IMR-90 (cell line): ENCODE measurements around the gene ADCY5. TPM values are rescaled to one million over a fixed set of nuclear protein-coding genes. Genes with fewer than 3 reads are reported as not detected.

Experiments used
- ATAC-seq: fragments of 200-7000 bp; cut with Tn5 transposase; 2 replicates; pipeline ENCODE4 v1.9.1; 2020; ENCODE audit warnings: low read depth, mild to moderate bottlenecking, moderate library complexity
- BruUV-seq: library from RNA; stranded (reverse); fragments of 400-500 nt; replicated peaks from 2 replicates; lab custom pipeline; 2021; lab: Mats Ljungman, UMichigan
- CTCF ChIA-PET: fragments of 300-600 bp; formaldehyde crosslinking; extraction: SDS; loops from one replicate; lab custom pipeline; 2021; ENCODE audit warnings: antibody characterized with exemption; lab: Yijun Ruan, JAX
- POLR2A ChIA-PET: fragments of 300-600 bp; sonication (Branson Sonifier 250); formaldehyde crosslinking; loops from one replicate; lab custom pipeline; 2022; ENCODE audit warnings: antibody characterized with exemption; ENCODE audit not compliant: unreplicated experiment; lab: Charles Lee
- DNase-seq: peaks from one replicate; pipeline ENCODE4 v3.0.0; 2013
- H2AFZ ChIP-seq: replicated peaks from 2 replicates; pipeline ENCODE3; 2013; ENCODE audit warnings: low read length, mild to moderate bottlenecking; ENCODE audit not compliant: poor library complexity
- H2AK5ac ChIP-seq: 2 replicates; pipeline ENCODE4 v1.6.1; 2013; ENCODE audit warnings: low read depth, low read length, inconsistent platforms
- H2AK9ac ChIP-seq: replicated peaks from 2 replicates; pipeline ENCODE3; 2013; ENCODE audit warnings: mild to moderate bottlenecking, low read depth, low read length, moderate library complexity; ENCODE audit not compliant: poor library complexity
- H2BK120ac ChIP-seq: 2 replicates; pipeline ENCODE4 v1.6.1; 2013; ENCODE audit warnings: low read depth, low read length, inconsistent platforms
- H2BK15ac ChIP-seq: 3 replicates; pipeline ENCODE4 v1.6.1; 2013; ENCODE audit warnings: low read depth, low read length, inconsistent platforms
- H2BK20ac ChIP-seq: 2 replicates; pipeline ENCODE4 v1.6.1; 2013; ENCODE audit warnings: low read depth, mild to moderate bottlenecking, inconsistent platforms, low read length, moderate library complexity
- H2BK5ac ChIP-seq: 2 replicates; pipeline ENCODE4 v1.6.1; 2013; ENCODE audit warnings: mild to moderate bottlenecking, low read depth, low read length, inconsistent platforms; ENCODE audit not compliant: poor library complexity, severe bottlenecking
- H3K14ac ChIP-seq: replicated peaks from 2 replicates; pipeline ENCODE4 v1.6.1; 2013; ENCODE audit warnings: low read depth, low read length, inconsistent platforms
- H3K18ac ChIP-seq: 2 replicates; pipeline ENCODE4 v1.6.1; 2013; ENCODE audit warnings: low read depth, low read length, control low read depth
- H3K23ac ChIP-seq: 2 replicates; pipeline ENCODE4 v1.6.1; 2013; ENCODE audit warnings: low read depth, low read length, inconsistent platforms
- H3K27ac ChIP-seq: 2 replicates; pipeline ENCODE4 v1.5.1; 2013; ENCODE audit warnings: mild to moderate bottlenecking, control low read depth, low read length; ENCODE audit not compliant: insufficient read depth
- H3K27me3 ChIP-seq: 2 replicates; pipeline ENCODE4 v1.6.1; 2013; ENCODE audit warnings: low read length; ENCODE audit not compliant: control insufficient read depth, insufficient read depth
- H3K36me3 ChIP-seq: 2 replicates; pipeline ENCODE4 v1.6.1; 2013; ENCODE audit warnings: low read length, mixed read lengths; ENCODE audit not compliant: control insufficient read depth, insufficient read depth
- H3K4ac ChIP-seq: 2 replicates; pipeline ENCODE4 v1.6.1; 2013; ENCODE audit warnings: low read depth, low read length, inconsistent platforms
- H3K4me1 ChIP-seq: 2 replicates; pipeline ENCODE4 v1.6.1; 2013; ENCODE audit warnings: low read length, mixed read lengths; ENCODE audit not compliant: control insufficient read depth, insufficient read depth
- H3K4me2 ChIP-seq: 2 replicates; pipeline ENCODE4 v1.6.1; 2013; ENCODE audit warnings: low read depth, mild to moderate bottlenecking, control low read depth, low read length, moderate library complexity
- H3K4me3 ChIP-seq: 2 replicates; pipeline ENCODE4 v1.5.1; 2013; ENCODE audit warnings: low read depth, mild to moderate bottlenecking, control low read depth, low read length, moderate library complexity; ENCODE audit not compliant: insufficient read depth
- H3K56ac ChIP-seq: 2 replicates; pipeline ENCODE4 v1.6.1; 2013; ENCODE audit warnings: low read length, inconsistent platforms; ENCODE audit not compliant: insufficient read depth; ENCODE audit errors: extremely low read depth
- H3K79me1 ChIP-seq, 2 experiments: 2 replicates each; pipeline ENCODE4 v1.6.1; 2013; ENCODE audit warnings: low read length in 2 of 2, inconsistent platforms in 1 of 2, low read depth in 1 of 2
- H3K9ac ChIP-seq: 2 replicates; pipeline ENCODE4 v1.6.1; 2013; ENCODE audit warnings: low read depth, low read length, control low read depth
- H3K9me1 ChIP-seq: 2 replicates; pipeline ENCODE4 v1.6.1; 2013; ENCODE audit warnings: low read length, inconsistent platforms; ENCODE audit not compliant: insufficient read depth
- H3K9me3 ChIP-seq: 2 replicates; pipeline ENCODE4 v1.6.1; 2013; ENCODE audit warnings: low read length; ENCODE audit not compliant: control insufficient read depth, insufficient read depth
- H4K20me1 ChIP-seq: 2 replicates; pipeline ENCODE4 v1.6.1; 2013; ENCODE audit warnings: low read length, inconsistent platforms; ENCODE audit not compliant: insufficient read depth
- H4K5ac ChIP-seq: 2 replicates; pipeline ENCODE4 v1.6.1; 2013; ENCODE audit warnings: mild to moderate bottlenecking, low read depth, low read length, control low read depth
- H4K8ac ChIP-seq, 2 experiments: 2 replicates each; pipeline ENCODE4 v1.6.1; 2013; ENCODE audit warnings: low read depth in 2 of 2, low read length in 2 of 2, control low read depth in 1 of 2, inconsistent platforms in 1 of 2
- H4K91ac ChIP-seq: 2 replicates; pipeline ENCODE4 v1.6.1; 2013; ENCODE audit warnings: low read depth, low read length, inconsistent platforms; ENCODE audit not compliant: insufficient read depth
- CEBPB ChIP-seq: IDR thresholded peaks from 2 replicates; pipeline ENCODE4 v1.6.1; 2012; ENCODE audit warnings: low read depth, low read length, improper control_type of control experiment
- ELK1 ChIP-seq: fragments of 150-350 bp; IDR thresholded peaks from 2 replicates; pipeline ENCODE4 v1.6.1; 2016; ENCODE audit warnings: low read depth, mild to moderate bottlenecking, low read length, moderate library complexity, borderline replicate concordance
- FOS ChIP-seq: fragments of 150-350 bp; IDR thresholded peaks from 2 replicates; pipeline ENCODE4 v1.6.1; 2016; ENCODE audit warnings: low read depth, low read length
- MAFK ChIP-seq: IDR thresholded peaks from 2 replicates; pipeline ENCODE4 v1.6.1; 2012; ENCODE audit warnings: low read depth, low read length, improper control_type of control experiment
- MXI1 ChIP-seq: IDR thresholded peaks from 2 replicates; pipeline ENCODE4 v1.6.1; 2012; ENCODE audit warnings: low read depth, mild to moderate bottlenecking, low read length, moderate library complexity, borderline replicate concordance
- RCOR1 ChIP-seq: IDR thresholded peaks from 2 replicates; pipeline ENCODE4 v1.6.1; 2012; ENCODE audit warnings: mild to moderate bottlenecking, low read length, improper control_type of control experiment; ENCODE audit not compliant: insufficient replicate concordance
- USF2 ChIP-seq: fragments of 150-350 bp; IDR thresholded peaks from 2 replicates; pipeline ENCODE4 v1.6.1; 2017; ENCODE audit warnings: mild to moderate bottlenecking, antibody characterized with exemption, low read length, low read depth
- WGBS, 2 experiments: methylation state at CpG; one replicate each; pipeline versions ENCODE4 v1.1.5 to v1.1.7; 2013; ENCODE audit warnings: missing lambda C conversion rate in 2 of 2; ENCODE audit not compliant: insufficient read length in 1 of 2; ENCODE audit errors: extremely low coverage in 2 of 2; 5-methylcytosine and 5-hydroxymethylcytosine counted together
- dilution Hi-C: fragments of 300-500 bp; cut with HindIII; formaldehyde crosslinking; loops from one replicate; pipeline ENCODE4 v1.14.3; 2018; ENCODE audit warnings: low sequenced_read_pairs; ENCODE audit not compliant: unreplicated experiment
- in situ Hi-C: fragments of 300-500 bp; cut with MboI; formaldehyde crosslinking; loops from 3 replicates; pipeline ENCODE4 v1.14.3; 2019; ENCODE audit warnings: low sequenced_read_pairs, inconsistent platforms, mixed read lengths
- intact Hi-C: fragments of 100-400 bp; cut with micrococcal nuclease; formaldehyde crosslinking; loops from 2 replicates; pipeline ENCODE4 v1.10.0; 2022
- polyA plus RNA-seq, 3 experiments: library from polyadenylated mRNA; depleted of rRNA; stranded (reverse); fragments of >200 nt; gene quantifications; 2 replicates each; pipeline ENCODE4 v1.2.3, GENCODE V29; 2012; ENCODE audit warnings: low replicate concordance in 1 of 3
- total RNA-seq: library from RNA; depleted of rRNA; stranded (reverse); fragments of >200 nt; gene quantifications from 2 replicates; pipeline ENCODE4 v1.2.3, GENCODE V29; 2012

The ADCY5 gene
- total and polyA plus RNA-seq, 2 of the 4 experiments (the other 2 are of a cell fraction): 0.14 to 0.18 TPM

- no peaks in the 10 kb centered on the region for H3K79me1 ChIP-seq
- POLR2A ChIA-PET: no interaction called here
- DNase-seq (no peak), ATAC-seq (no peak; the same call in 1 of the 2 replicates)
- H2BK5ac ChIP-seq: no peak overlapping the region
- no peak overlapping the region for H3K27ac ChIP-seq
- no peak overlapping the region for H4K8ac ChIP-seq
- no peak overlapping the region for H3K14ac ChIP-seq
- H2AK9ac ChIP-seq: no peak overlapping the region
- no peak overlapping the region for H2BK15ac ChIP-seq
- no peak overlapping the region for H2BK120ac ChIP-seq
- H3K4me1 ChIP-seq: no peaks in the 10 kb centered on the region
- dilution Hi-C loops: no loop called here
- no peak overlapping the region for H3K9ac ChIP-seq
- H3K9me3 ChIP-seq: no peaks in the 10 kb centered on the region
- no peak overlapping the region for H2AK5ac ChIP-seq
- H4K20me1 ChIP-seq: no peaks in the 10 kb centered on the region; the same call in 1 of the 2 replicates
- H3K36me3 ChIP-seq: no peaks in the 10 kb centered on the region
- 40% methylated on average over 1 of the region's 6 CpGs; no CpG with 5 or more reads in 1 of the 2 experiments for WGBS, 2 experiments
- no peak overlapping the region for H3K4me2 ChIP-seq
- no peak overlapping the region for H3K4me3 ChIP-seq
- no peaks in the 10 kb centered on the region for H3K9me1 ChIP-seq
- peaks cover 71% of the 10 kb centered on the region for H3K27me3 ChIP-seq
- in situ Hi-C loops: no loop called here
- CTCF ChIA-PET: interaction anchor here (0.5 kb wide), 1 partner anchor 30 kb away, joined by 7 read pairs; no protein-coding TSS in a partner anchor
- no peak overlapping the region for H2BK20ac ChIP-seq
- no peak overlapping the region for H3K23ac ChIP-seq
- intact Hi-C loops: no loop called here
- no peak overlapping the region for H3K4ac ChIP-seq
- no peak overlapping the region for H3K18ac ChIP-seq
- no TSS peak for BruUV-seq
- no peak overlapping the region for H2AFZ ChIP-seq
- no peak overlapping the region for H4K5ac ChIP-seq
- no peak overlapping the region for H4K91ac ChIP-seq
- no peak for TF ChIP-seq FOS
- TF ChIP-seq MAFK: no peak
- no peak for TF ChIP-seq RCOR1
- no peak for TF ChIP-seq CEBPB
- TF ChIP-seq MXI1: no peak
- no peak for TF ChIP-seq USF2
- TF ChIP-seq ELK1: no peak
- no peak overlapping the region for H3K56ac ChIP-seq
These were observed 27.3 kb downstream of the ADCY5 start for GRCh38 chr3:123421353-123422174.
